Activated CD4-positive, alpha-beta T cell treated with anti-CD3 and anti-CD28 coated beads for 36 hours (primary cell): ENCODE data around the gene DAZL. TPM values are rescaled to one million over a fixed set of nuclear protein-coding genes. Genes with fewer than 3 reads are reported as not detected.

ENCODE experiments used
- ATAC-seq: fragments of 200-7000 bp; cut with Tn5 transposase; one replicate; pipeline ENCODE4 v1.10.0; 2021; ENCODE audit warnings: mild to moderate bottlenecking, moderate library complexity
- CTCF ChIA-PET: fragments of 350-600 bp; sonication (Branson Sonifier 250); formaldehyde crosslinking; loops from one replicate; lab custom pipeline; 2021; ENCODE audit warnings: antibody characterized with exemption; lab: Charles Lee
- POLR2A ChIA-PET: fragments of 350-600 bp; sonication (Branson Sonifier 250); formaldehyde crosslinking; loops from one replicate; lab custom pipeline; 2021; ENCODE audit warnings: antibody characterized with exemption, inconsistent platforms; lab: Charles Lee
- DNase-seq: peaks from one replicate; pipeline ENCODE4 v3.0.0-alpha.2; 2020
- H3K27ac Mint-ChIP-seq: one replicate; pipeline ENCODE4 v1.8.0; 2021; ENCODE audit warnings: mixed read lengths
- H3K27me3 Mint-ChIP-seq: one replicate; pipeline ENCODE4 v1.8.0; 2021; ENCODE audit warnings: mixed read lengths
- H3K36me3 Mint-ChIP-seq: one replicate; pipeline ENCODE4 v1.8.0; 2021; ENCODE audit warnings: low read depth, mixed read lengths
- H3K4me1 Mint-ChIP-seq: one replicate; pipeline ENCODE4 v1.8.0; 2021; ENCODE audit warnings: mixed read lengths
- H3K4me3 Mint-ChIP-seq: one replicate; pipeline ENCODE4 v1.8.0; 2021; ENCODE audit warnings: mild to moderate bottlenecking, moderate library complexity, mixed read lengths
- H3K9me3 Mint-ChIP-seq: one replicate; pipeline ENCODE4 v1.8.0; 2021; ENCODE audit warnings: low read depth, mixed read lengths
- intact Hi-C, 2 experiments: fragments of 100-400 bp; cut with DNase I in 1 of 2; cut with micrococcal nuclease in 1 of 2; formaldehyde crosslinking; loops; one replicate each; pipeline versions ENCODE4 v1.14.2 to v1.15.1; 2022 to 2024; cut with DNase I, micrococcal nuclease
- total RNA-seq, 2 experiments: library from RNA; stranded (reverse); gene quantifications; one replicate each; pipeline ENCODE4 v1.2.3, GENCODE V29; 2021

DAZL gene
- total RNA-seq, 2 experiments from 2014 or later, result not detected

GRCh38 chr3:16543242-16543864 is 61.9 kb downstream of the DAZL start:
- no peaks in the 10 kb centered on the region for H3K36me3 Mint-ChIP-seq
- peaks cover 8% of the 10 kb centered on the region for H3K27me3 Mint-ChIP-seq
- H3K9me3 Mint-ChIP-seq, result no peaks in the 10 kb centered on the region
- no peak overlapping the region for H3K27ac Mint-ChIP-seq
- no peak for DNase-seq
- CTCF ChIA-PET, result interaction anchor here (0.7 kb wide), 1 partner anchor 121 kb away, joined by 4 read pairs; no protein-coding TSS in a partner anchor
- intact Hi-C loops, result no loop called here
- ATAC-seq, result no peak
- no peak overlapping the region for H3K4me3 Mint-ChIP-seq
- POLR2A ChIA-PET, result no interaction called here
- peaks cover 5% of the 10 kb centered on the region for H3K4me1 Mint-ChIP-seq

- no peak overlapping the region for H3K27ac Mint-ChIP-seq
- peaks cover 14% of the 10 kb centered on the region for H3K27me3 Mint-ChIP-seq
- no peak for DNase-seq
- H3K4me1 Mint-ChIP-seq, result no peaks in the 10 kb centered on the region
- CTCF ChIA-PET, result interaction anchor here (0.6 to 2.9 kb wide), 5 partner anchors 9 to 99 kb away, joined by 3 to 9 read pairs (median 4); no protein-coding TSS in a partner anchor
- intact Hi-C loops, result no loop called here
- H3K9me3 Mint-ChIP-seq, result no peaks in the 10 kb centered on the region
- no peak overlapping the region for H3K4me3 Mint-ChIP-seq
- peak; percentile 23 for ATAC-seq
- POLR2A ChIA-PET, result no interaction called here
- no peaks in the 10 kb centered on the region for H3K36me3 Mint-ChIP-seq
Measured at GRCh38 chr3:16538507-16538906, 66.7 kb downstream of the DAZL start.

GRCh38 chr3:16536996-16537395 is 68.2 kb downstream of the DAZL start:
- Mint-ChIP-seq H3K9me3 (no peaks in the 10 kb centered on the region), H3K36me3 (no peaks in the 10 kb centered on the region), H3K27ac (no peak overlapping the region), H3K27me3 (peaks cover 14% of the 10 kb centered on the region), H3K4me3 (no peak overlapping the region), H3K4me1 (no peaks in the 10 kb centered on the region)
- intact Hi-C loops, result no loop called here
- DNase-seq (no peak), ATAC-seq (no peak)
- POLR2A ChIA-PET, result no interaction called here
- CTCF ChIA-PET, result interaction anchor here (0.6 to 2.9 kb wide), 7 partner anchors 9 to 247 kb away, joined by 3 to 9 read pairs (median 5); no protein-coding TSS in a partner anchor

Other genes starting within 250 kb of the DAZL start
- 100 to 1,000 TPM; 101 to 113 TPM for gene RFTN1, start 91.7 kb downstream of the DAZL start, total RNA-seq